Breast epithelium (tissue), 4 donors: ENCODE measurements around the gene ARHGAP26. TPM values are rescaled to one million over a fixed set of nuclear protein-coding genes. Genes with fewer than 3 reads are reported as not detected.

Experiments used
- DNase-seq, 2 donors: peaks; one replicate each; pipeline ENCODE4 v3.0.0-alpha.2; 2019; ENCODE audit warnings: low spot score in 2 of 2
- H3K27ac ChIP-seq, 2 donors: fragments of 200-600 bp; sonication (generic) in 1 of 2; one replicate each; pipeline ENCODE4 v1.5.1; 2016 to 2019; ENCODE audit warnings: mild to moderate bottlenecking in 1 of 2
- H3K27me3 ChIP-seq, 2 donors: fragments of 200-600 bp; sonication (generic) in 1 of 2; one replicate each; pipeline versions ENCODE4 v1.5.1 to v1.6.0; 2017 to 2019; ENCODE audit warnings: control low read depth in 1 of 2, mild to moderate bottlenecking in 1 of 2
- H3K36me3 ChIP-seq: fragments of 200-600 bp; one replicate; pipeline ENCODE4 v1.5.1; 2019
- H3K4me1 ChIP-seq, 2 donors: fragments of 200-600 bp; sonication (generic); one replicate each; pipeline ENCODE4 v1.5.1; 2016 to 2019; ENCODE audit warnings: control low read depth in 1 of 2
- H3K4me3 ChIP-seq, 3 donors: fragments of 200-600 bp; sonication (generic); 1 replicate in 2 of 3; 2 replicates in 1 of 3; pipeline ENCODE4 v1.5.1; 2016 to 2019; ENCODE audit warnings: mild to moderate bottlenecking in 3 of 3, moderate library complexity in 2 of 3
- H3K9me3 ChIP-seq, 2 donors: fragments of 200-600 bp; sonication (generic) in 1 of 2; one replicate each; pipeline ENCODE4 v1.5.1; 2016 to 2019; ENCODE audit warnings: control low read depth in 1 of 2
- CTCF ChIP-seq, 3 donors: fragments of 450-650 bp; IDR thresholded peaks; one replicate each; pipeline ENCODE4 v1.5.1; 2016 to 2017; ENCODE audit warnings: antibody characterized with exemption in 3 of 3, mild to moderate bottlenecking in 3 of 3, moderate library complexity in 3 of 3
- POLR2A ChIP-seq: fragments of 450-650 bp; IDR thresholded peaks from one replicate; pipeline ENCODE4 v1.6.1; 2016; ENCODE audit warnings: antibody characterized with exemption, mild to moderate bottlenecking, moderate library complexity
- POLR2AphosphoS5 ChIP-seq, 3 donors: sonication (generic); formaldehyde crosslinking; IDR thresholded peaks; one replicate each; pipeline ENCODE4 v1.6.1; 2017; ENCODE audit warnings: antibody characterized with exemption in 3 of 3
- intact Hi-C: fragments of 100-400 bp; cut with DNase I; formaldehyde crosslinking; loops from one replicate; pipeline ENCODE4 v1.15.1; 2023; ENCODE audit warnings: low total_unique reads
- total RNA-seq, 3 donors: library from RNA; depleted of rRNA; stranded (reverse); fragments of >200 nt; gene quantifications; one replicate each; pipeline ENCODE4 v1.1.0, GENCODE V29; 2016

The ARHGAP26 gene
- total RNA-seq, 3 donors from 2014 or later: 33.1 to 89.0 (median 56.4) TPM

GRCh38 chr5:143204474-143205246 lies 434.5 kb downstream of the ARHGAP26 start:
- no peaks in the 10 kb centered on the region for H3K9me3 ChIP-seq
- no peaks in the 10 kb centered on the region for H3K27me3 ChIP-seq
- H3K36me3 ChIP-seq: no peaks in the 10 kb centered on the region
- intact Hi-C loops: no loop called here
- H3K4me1 ChIP-seq: no peaks in the 10 kb centered on the region
- peak overlapping the region; percentile 34 to 38 for H3K27ac ChIP-seq
- TF ChIP-seq CTCF (IDR thresholded peaks at IDR 0.05): no peak
- no peak for TF ChIP-seq POLR2AphosphoS5 (IDR thresholded peaks at IDR 0.05)
- H3K4me3 ChIP-seq: no peak overlapping the region
- DNase-seq: peak in 1 of 2 donors; percentile 36

GRCh38 chr5:143205386-143205785 lies 435.2 kb downstream of the ARHGAP26 start:
- H3K4me3 ChIP-seq: no peak overlapping the region
- H3K4me1 ChIP-seq: no peaks in the 10 kb centered on the region
- no peak overlapping the region for H3K27ac ChIP-seq
- intact Hi-C loops: no loop called here
- H3K27me3 ChIP-seq: no peaks in the 10 kb centered on the region
- no peaks in the 10 kb centered on the region for H3K9me3 ChIP-seq
- no peaks in the 10 kb centered on the region for H3K36me3 ChIP-seq
- no peak for TF ChIP-seq POLR2AphosphoS5 (IDR thresholded peaks at IDR 0.05)
- no peak for TF ChIP-seq CTCF (IDR thresholded peaks at IDR 0.05)
- TF ChIP-seq POLR2A: no peak
- DNase-seq: no peak

DNA sequence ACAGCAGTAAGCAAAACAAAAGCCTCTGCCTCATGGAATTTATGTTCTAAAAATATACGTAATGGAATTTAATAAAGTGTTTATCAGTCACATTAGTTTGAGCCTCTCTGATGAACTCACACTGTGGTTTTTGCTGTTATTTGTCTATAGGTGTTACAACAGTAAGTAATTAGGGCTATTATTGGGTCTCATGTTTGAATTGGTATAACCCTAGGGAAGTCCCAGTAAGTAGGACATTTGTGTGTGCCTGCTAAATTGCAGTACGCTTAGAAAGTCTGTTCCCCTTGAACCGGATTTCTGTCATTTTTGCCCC lies 435.7 kb downstream of the ARHGAP26 start:
- Histone ChIP-seq H3K36me3 (no peaks in the 10 kb centered on the region), H3K27ac (no peak overlapping the region), H3K4me3 (no peak overlapping the region), H3K4me1 (no peaks in the 10 kb centered on the region), H3K27me3 (no peaks in the 10 kb centered on the region), H3K9me3 (no peaks in the 10 kb centered on the region)
- intact Hi-C loops: no loop called here
- no peak for DNase-seq
- TF ChIP-seq POLR2A: no peak
- TF ChIP-seq CTCF (IDR thresholded peaks at IDR 0.05): no peak
- TF ChIP-seq POLR2AphosphoS5 (IDR thresholded peaks at IDR 0.05): no peak

- H3K27ac ChIP-seq: no peak overlapping the region
- no peak for DNase-seq
- no peaks in the 10 kb centered on the region for H3K27me3 ChIP-seq
- intact Hi-C loops: no loop called here
- no peaks in the 10 kb centered on the region for H3K36me3 ChIP-seq
- no peaks in the 10 kb centered on the region for H3K4me1 ChIP-seq
- H3K4me3 ChIP-seq: no peak overlapping the region
- no peaks in the 10 kb centered on the region for H3K9me3 ChIP-seq
- TF ChIP-seq CTCF (IDR thresholded peaks at IDR 0.05) (no peak), POLR2A (no peak), POLR2AphosphoS5 (IDR thresholded peaks at IDR 0.05) (no peak)
Measured at GRCh38 chr5:143206196-143207053, 436.2 kb downstream of the ARHGAP26 start.

- Histone ChIP-seq H3K4me3 (no peak overlapping the region), H3K27ac (no peak overlapping the region), H3K36me3 (no peaks in the 10 kb centered on the region), H3K9me3 (no peaks in the 10 kb centered on the region), H3K4me1 (no peaks in the 10 kb centered on the region), H3K27me3 (no peaks in the 10 kb centered on the region)
- intact Hi-C loops: no loop called here
- TF ChIP-seq POLR2A: no peak
- TF ChIP-seq POLR2AphosphoS5 (IDR thresholded peaks at IDR 0.05): no peak
- TF ChIP-seq CTCF (IDR thresholded peaks at IDR 0.05): no peak
- no peak for DNase-seq
Measured at GRCh38 chr5:143207058-143207457, 436.9 kb downstream of the ARHGAP26 start.
